ENCODE measurements around the gene WSCD2. TPM values are rescaled to one million over a fixed set of nuclear protein-coding genes. Genes with fewer than 3 reads are reported as not detected.

The WSCD2 gene
- total RNA-seq, 1 donor from 2014 or later: not detected

GRCh38 chr12:108119974-108120862, 8.9 kb upstream of the WSCD2 start:
- H3K27me3 ChIP-seq (ENCODE audit: control insufficient read depth, insufficient read depth, low read length): no peaks in the 10 kb centered on the region
- DNase-seq (ENCODE audit: low read depth): no peak
- H3K4me3 ChIP-seq (ENCODE audit: low read depth, low read length): no peak overlapping the region
- no peak for TF ChIP-seq CTCF (IDR thresholded peaks at IDR 0.05; ENCODE audit: insufficient read depth, low read length, severe bottlenecking)
- FAIRE-seq: no peak
- no peaks in the 10 kb centered on the region for H3K36me3 ChIP-seq (ENCODE audit: control insufficient read depth, insufficient read depth, low read length)

DNA sequence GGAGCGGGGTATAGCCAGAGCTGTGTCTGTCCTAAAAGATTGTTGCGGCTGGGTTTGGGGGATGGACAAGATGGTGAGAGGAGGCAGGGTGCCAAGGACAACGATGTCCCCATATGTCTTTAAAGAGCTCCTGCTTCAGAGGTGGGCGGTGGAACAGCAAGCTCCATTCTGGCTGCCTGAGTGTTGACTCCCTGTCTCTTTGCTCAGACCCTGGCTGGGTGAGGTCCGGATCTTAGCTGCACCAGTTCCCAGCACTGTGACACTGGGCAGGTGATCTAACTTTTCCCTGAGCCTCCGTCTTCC, 8.3 kb upstream of the WSCD2 start:
- no peak for FAIRE-seq

GRCh38 chr12:108121320-108121719, 7.8 kb upstream of the WSCD2 start:
- FAIRE-seq: no peak
- H3K4me3 ChIP-seq (ENCODE audit: low read depth, low read length): no peak overlapping the region
- H3K27me3 ChIP-seq (ENCODE audit: control insufficient read depth, insufficient read depth, low read length): peaks cover 2% of the 10 kb centered on the region
- no peaks in the 10 kb centered on the region for H3K36me3 ChIP-seq (ENCODE audit: control insufficient read depth, insufficient read depth, low read length)
- no peak for TF ChIP-seq CTCF (IDR thresholded peaks at IDR 0.05; ENCODE audit: insufficient read depth, low read length, severe bottlenecking)
- no peak for DNase-seq (ENCODE audit: low read depth)

More for the DNA sequence above, 8.3 kb upstream of the WSCD2 start:
- no peaks in the 10 kb centered on the region for H3K36me3 ChIP-seq (ENCODE audit: control insufficient read depth, insufficient read depth, low read length)
- TF ChIP-seq CTCF (IDR thresholded peaks at IDR 0.05; ENCODE audit: insufficient read depth, low read length, severe bottlenecking): no peak
- peaks cover under 1% of the 10 kb centered on the region for H3K27me3 ChIP-seq (ENCODE audit: control insufficient read depth, insufficient read depth, low read length)
- DNase-seq (ENCODE audit: low read depth): no peak
- H3K4me3 ChIP-seq (ENCODE audit: low read depth, low read length): no peak overlapping the region

- peaks cover 2% of the 10 kb centered on the region for H3K27me3 ChIP-seq (ENCODE audit: control insufficient read depth, insufficient read depth, low read length)
- DNase-seq (ENCODE audit: low read depth): no peak
- no peak for FAIRE-seq
- no peak overlapping the region for H3K4me3 ChIP-seq (ENCODE audit: low read depth, low read length)
- no peak for TF ChIP-seq CTCF (IDR thresholded peaks at IDR 0.05; ENCODE audit: insufficient read depth, low read length, severe bottlenecking)
- no peaks in the 10 kb centered on the region for H3K36me3 ChIP-seq (ENCODE audit: control insufficient read depth, insufficient read depth, low read length)
Measured at GRCh38 chr12:108121728-108122471, 7.2 kb upstream of the WSCD2 start.

- TF ChIP-seq CTCF (IDR thresholded peaks at IDR 0.05; ENCODE audit: insufficient read depth, low read length, severe bottlenecking): no peak
- no peak for FAIRE-seq
- no peak overlapping the region for H3K4me3 ChIP-seq (ENCODE audit: low read depth, low read length)
- H3K36me3 ChIP-seq (ENCODE audit: control insufficient read depth, insufficient read depth, low read length): no peaks in the 10 kb centered on the region
- DNase-seq (ENCODE audit: low read depth): no peak
- H3K27me3 ChIP-seq (ENCODE audit: control insufficient read depth, insufficient read depth, low read length): peaks cover 2% of the 10 kb centered on the region
Measured at GRCh38 chr12:108122644-108123043, 6.4 kb upstream of the WSCD2 start.

Data from bronchial epithelial cell (primary cell).